HG03108 (cell line): Measurements from ENCODE around the gene PGPEP1.
A peak's percentile ranks its signal among the peaks of the same experiment; 100 is the strongest.
"Not testable (repeated sequence)": the region's sequence is repeated elsewhere in the genome, so short reads cannot be mapped to it uniquely, and the experiment has no call there.

Experiments
- ATAC-seq: cut with Tn5 transposase; IDR thresholded peaks from one replicate; pipeline ENCODE4 v1.9.1; 2021; ENCODE audit warnings: moderate library complexity; ENCODE audit not compliant: unreplicated experiment

Gene PGPEP1

DNA sequence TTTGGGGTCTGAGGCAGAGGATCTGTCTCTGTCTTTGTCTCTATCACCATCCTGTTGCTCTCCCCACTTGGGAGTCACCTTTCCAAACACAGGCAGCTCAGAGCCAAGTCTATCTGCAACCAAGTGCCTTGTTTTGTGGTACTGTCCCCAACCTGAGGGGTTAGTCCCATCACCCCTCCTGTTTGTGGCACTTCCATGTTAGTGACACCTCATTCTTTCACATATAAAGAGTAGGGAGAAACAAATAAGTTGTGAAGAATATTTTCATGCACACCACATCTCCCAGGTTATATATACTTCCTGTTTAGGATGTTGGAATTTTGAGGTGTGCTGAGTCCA is 49.3 kb downstream of the PGPEP1 start:
- ATAC-seq = no peak

DNA sequence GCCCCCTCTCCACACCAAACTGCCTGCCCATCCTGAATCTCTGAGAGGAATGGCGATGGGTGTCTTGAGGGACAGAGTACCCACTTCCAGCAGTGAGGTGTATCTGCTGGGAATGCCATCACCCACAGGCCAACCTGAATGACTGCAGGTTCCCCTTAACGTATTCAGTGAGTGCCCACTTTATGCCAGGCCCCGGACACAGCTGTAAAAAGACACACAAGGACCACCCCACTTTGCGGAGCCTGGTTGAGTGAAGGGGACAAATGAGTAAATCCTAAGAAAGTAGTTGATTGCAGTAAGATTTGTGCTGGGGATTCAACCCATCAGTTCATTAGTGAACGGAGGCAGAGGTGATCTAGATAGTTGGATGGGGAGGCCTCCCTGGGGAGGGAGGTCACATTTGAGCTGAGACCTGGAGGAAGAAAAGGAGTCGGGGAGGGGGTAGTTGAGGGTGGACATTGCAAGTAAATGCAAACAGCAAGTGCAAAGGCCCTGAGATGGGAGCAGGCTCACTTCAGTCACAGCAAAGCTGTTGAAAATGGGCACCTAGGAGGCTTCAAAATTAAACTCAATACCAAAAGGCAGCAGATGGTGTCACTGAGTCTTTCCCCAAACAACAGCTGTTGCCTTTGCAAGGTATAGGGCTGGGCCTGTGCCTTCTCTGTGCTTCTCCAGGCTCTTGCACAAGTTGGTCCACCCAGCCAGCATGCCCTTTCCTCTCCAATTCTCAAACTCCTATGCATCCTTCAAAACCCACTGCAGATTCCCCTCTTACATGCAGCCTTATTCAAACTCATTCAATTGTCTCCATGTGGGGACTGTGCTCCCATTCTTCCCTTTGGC is 49.9 kb downstream of the PGPEP1 start:
- ATAC-seq = no peak

DNA sequence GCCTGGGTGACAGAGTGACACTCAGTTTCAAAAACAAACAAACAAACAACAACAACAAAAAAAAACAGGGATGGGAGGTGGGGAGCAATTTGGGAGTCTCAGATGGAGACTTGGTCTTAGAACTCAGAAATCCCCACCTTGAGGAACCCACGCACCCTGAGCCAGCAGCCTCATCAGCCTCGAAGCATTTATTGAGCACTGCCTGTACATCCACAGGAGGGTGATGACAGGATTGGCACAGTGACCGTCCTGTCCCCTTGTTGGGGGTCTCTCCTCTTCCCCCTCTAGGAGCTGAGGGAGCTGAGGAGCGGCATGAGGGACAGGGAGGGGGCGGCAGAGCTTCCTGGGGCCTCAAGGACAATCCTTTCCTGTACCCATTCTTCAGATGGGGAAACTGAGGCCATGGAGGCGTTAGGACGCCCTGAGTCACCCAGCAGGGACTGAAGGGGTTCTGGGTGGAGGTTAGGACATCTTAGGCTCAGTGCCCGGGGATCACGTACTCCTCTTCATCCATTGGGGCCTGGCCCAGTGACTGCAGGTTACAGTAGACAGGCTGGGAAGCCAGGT is 51.2 kb downstream of the PGPEP1 start:
- ATAC-seq = no peak

DNA sequence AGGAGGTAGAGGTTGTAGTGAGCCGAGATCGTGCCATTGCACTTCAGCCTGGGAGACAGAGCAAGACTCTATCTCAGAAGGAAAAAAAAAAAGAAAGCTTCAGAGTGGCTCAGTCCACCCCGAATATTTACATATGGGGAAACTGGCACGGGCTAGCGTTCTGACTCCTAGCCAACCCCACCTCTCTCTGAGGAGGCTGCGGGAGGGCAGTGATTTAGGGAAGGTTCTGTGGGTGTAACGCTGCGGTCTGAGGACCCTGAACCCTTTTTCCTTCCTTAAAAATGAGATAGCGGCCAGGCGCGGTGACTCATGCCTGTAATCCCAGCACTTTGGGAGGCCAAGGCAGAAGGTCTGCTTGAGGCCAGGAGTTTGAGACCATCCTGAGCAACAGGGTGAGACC is 52.0 kb downstream of the PGPEP1 start:
- no peak for ATAC-seq

DNA sequence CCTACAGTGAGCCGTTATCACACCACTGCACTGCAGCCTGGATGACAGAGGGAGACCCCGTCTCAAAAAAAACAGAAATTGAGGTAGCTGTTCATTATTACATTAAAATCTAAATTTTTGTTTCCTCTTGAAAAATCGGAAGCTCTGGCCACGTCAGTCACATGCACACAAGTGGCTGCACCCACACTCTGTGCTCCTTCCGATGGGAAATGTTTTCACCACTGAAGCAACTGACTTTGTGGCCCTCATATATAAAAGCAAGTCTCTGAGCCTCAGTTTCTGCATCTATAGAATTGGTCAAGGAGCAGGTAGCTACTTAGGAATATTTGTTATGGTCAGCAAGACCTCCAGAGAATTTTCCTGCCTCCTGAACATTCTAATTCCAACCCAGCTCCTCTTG is 52.5 kb downstream of the PGPEP1 start:
- no peak for ATAC-seq

DNA sequence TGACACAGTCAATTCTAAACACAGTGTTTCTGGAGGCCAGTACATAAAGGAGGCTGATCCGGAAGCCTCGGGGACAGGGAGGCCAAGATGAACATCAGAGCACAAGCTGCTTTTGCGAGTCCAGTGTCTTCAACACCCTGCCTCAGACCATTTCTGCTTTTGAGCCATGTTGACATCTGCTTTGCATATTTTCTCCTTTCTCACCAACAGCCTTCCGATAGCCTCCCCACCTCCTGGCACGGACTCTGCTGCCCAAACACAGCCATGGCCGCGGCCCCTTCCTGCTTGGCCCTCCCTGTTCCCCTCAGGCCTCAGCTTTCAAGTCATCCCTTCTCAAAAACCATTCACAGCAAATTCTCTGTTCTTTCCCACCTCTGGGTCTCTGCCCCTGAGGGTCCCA is 53.4 kb downstream of the PGPEP1 start:
- no peak for ATAC-seq

DNA sequence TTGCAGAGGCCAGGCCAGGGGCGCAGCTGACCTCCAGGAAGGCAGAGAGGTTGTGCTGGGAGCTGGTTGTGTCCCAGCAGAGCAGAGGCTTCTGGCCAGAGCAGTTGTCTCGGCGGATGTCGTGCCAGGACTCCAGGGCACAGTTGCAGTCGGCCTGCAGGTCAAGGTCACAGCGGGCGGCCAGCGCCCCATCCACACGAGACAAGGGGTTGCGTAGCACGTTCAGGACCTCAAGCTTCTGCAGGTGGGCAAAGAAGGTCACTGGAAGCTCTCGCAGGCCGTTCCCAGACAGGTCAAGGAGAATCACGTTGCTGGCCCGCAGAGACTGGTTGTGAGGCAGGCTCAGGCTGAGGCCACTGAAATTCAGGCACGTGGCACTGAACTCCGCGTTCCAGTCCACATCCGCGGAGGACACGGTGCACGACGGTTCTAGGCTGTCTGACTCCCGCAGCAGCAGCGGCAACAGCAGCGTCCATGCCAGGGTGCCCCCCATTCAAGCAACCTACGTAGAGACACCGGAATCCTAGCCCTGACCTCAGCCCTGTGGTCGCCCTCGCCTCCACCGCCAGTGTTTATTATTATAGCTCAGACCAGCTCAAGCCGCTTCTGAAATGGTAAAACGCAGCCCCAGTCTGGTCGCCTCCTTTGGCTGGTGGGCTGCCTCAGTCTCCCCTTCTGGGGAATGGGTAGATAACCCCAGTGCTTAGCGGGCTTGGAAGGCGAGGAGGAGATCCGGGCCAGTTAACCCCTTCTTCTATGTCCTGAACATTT is 56.3 kb downstream of the PGPEP1 start:
- ATAC-seq = no peak

DNA sequence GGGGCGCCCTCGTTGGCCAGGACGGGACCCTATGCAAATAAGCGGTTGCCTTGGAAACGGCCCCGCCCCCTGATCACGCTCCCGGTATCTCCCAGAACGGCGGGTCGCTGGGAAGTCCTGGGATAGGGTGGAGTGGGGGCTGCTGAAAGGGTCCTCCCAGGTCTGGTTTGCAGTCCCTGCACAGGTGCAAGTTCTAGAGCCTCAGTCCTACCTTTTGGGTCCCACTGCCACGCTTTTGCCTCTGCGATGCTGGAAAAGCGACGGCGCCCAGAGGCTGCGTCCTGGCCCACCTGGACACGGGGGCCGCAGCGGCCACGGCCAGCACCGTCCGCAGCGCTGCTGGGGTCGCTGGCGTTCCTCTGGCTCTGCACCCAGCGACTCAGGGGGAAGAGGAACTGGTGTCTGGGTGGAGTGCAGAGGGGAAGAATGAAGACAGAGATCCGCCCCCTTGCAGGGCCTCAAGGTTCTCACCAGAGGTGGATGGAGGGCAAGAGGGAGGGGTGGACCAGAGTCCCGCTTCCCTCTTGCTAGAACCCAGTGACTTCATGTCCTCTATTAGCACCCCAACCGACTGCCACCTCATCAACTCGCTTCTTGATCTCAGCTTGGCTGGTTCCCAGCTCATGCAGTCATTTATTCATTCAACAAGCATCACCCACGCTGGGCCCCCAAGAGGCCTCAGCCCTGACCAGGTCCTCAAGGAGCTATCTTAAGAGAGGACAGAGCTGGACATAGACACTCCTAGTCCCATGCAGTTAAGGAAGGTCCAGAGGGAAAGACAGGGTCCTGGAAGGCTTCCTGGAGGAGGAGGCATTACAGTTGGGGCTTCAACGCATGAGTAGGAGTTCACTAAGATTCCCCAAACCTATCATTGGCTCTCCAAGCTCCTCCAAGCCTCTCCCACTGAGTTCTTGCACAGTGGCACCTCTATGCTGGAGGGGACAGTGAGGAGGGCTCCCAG is 57.1 kb downstream of the PGPEP1 start, which contains the start of gene LRRC25:
LRRC25 (minus strand) TSS at position 381 of the 961 bp plus-strand sequence. CDS start 659 bp downstream, outside the sequence.
- no peak for ATAC-seq

DNA sequence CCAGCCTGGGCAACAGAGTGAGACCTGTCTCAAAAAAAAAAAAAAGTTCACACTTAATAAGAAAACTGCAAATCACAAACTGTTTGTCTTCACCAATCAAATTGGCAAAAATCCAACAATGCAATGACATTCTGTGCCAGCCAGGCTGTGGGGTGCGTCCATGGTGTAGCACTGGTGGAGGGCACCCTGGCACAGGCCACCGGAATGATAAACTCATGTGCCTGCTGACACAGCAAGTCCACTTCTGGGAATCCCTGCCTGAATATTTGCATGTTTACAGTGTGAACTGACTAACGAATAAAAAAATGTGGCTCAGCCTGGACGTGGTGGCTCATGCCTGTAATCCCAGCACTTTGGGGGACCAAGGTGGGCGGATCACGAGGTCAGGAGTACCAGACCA is 58.6 kb downstream of the PGPEP1 start:
- ATAC-seq = no peak

DNA sequence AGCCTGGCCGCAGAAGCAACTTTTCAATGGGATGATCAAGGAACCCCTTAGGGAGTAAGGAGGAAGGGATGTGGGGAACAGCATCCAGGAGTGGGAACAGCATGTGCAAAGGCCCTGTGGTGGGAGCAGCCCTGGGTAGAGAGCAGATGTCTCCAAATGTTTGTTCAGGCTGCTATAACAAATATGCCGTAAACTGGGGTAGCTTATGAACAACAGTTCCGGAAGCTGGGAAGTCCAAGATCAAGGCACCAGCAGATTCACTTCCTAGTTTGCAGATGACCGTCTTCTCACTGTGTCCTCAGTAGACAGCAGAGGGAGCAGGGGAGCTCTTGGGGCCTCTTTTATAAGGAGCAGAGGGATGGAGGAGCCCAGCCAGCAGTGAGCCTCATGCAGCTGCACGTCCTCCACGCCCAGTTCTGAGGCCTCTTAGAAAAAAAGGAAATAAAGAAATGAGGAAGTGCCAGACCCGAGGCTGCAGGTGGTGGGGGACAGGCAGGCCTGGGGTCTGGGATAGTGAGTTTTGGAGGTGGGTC is 61.2 kb downstream of the PGPEP1 start:
- peak; percentile 53 for ATAC-seq

DNA sequence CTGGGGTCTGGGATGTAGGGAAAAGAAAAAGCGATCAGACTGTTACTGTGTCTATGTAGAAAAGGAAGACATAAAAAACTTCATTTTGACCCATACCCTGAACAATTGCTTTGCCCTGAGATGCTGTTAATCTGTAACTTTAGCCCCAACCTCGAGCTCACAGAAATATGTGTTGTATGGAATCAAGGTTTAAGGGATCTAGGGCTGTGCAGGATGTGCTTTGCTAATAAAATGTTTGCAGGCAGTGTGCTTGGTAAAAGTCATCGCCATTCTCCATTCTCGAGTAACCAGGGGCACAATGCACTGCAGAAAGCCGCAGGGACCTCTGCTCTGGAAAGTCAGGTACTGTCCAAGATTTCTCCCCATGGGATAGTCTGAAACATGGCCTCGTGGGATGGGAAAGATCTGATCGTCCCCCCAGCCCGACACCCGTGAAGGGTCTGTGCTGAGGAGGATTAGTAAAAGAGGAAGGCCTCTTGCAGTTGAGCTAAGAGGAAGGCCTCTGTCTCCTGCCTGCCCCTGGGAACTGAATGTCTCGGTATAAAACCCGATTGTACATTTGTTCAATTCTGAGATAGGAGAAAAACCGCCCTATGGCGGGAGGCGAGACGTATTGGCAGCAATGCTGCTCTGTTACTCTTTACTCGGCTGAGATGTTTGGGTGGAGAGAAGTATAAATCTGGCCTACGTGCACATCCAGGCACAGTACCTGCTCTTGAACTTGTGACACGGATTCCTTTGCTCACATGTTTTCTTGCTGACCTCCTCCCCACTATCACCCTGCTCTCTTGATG is 62.3 kb downstream of the PGPEP1 start:
- ATAC-seq = not testable (repeated sequence)

DNA sequence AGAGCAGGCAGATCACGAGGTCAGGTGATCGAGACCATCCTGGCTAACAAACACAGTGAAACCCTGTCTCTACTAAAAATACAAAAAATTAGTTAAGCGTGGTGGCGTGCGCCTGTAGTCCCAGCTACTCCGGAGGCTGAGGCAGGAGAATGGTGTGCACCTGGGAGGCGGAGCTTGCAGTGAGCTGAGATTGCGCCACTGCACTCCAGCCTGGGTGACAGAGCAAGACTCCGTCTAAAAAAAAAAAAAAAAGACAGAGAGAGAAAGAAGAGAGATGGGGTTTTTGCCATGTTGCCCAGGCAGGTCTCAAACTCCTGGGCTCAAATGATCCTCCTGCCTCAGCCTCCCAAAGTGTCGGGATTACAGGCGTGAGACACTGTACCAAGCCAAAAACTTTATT is 65.4 kb downstream of the PGPEP1 start:
- ATAC-seq = not testable (repeated sequence)

DNA sequence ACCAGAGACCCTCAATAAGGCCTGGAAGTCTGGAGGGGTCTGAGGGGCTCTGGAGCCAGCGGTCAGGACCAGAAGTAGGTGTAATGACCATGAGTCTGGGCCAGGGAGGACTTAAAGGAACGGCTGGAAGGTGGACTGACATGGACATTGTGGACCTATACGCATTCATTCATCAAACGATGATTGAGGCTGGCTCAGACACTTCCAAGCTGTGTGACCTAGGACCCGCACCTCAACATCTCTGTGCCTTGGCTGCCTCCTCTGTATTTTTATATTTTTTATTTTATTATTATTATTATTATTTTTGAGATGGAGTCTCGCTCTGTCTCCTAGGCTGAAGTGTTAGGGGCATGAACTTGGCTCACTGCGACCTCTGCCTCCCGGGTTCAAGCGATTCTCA is 66.4 kb downstream of the PGPEP1 start:
- no peak for ATAC-seq

DNA sequence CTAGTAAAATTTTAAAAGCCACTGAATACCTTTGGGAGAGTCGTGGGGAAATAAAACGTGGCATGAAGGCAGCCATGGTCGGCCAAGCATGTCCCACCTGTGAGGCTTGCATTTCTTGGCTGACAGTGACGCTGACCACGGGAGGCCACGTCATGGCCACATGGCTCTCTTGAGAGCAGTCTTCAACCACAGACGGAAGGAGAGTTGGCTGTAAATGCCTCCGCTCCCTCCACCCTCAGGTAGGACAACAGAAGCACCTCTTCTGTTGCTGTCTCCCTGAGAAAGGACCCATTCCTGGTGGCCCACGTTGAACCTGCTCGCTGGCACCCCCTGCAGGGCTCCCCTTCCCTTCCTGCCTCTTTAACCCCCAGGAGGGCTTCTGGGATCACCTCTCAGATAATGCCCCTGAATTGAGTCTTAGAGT is 67.7 kb downstream of the PGPEP1 start:
- ATAC-seq = peak; percentile 87

DNA sequence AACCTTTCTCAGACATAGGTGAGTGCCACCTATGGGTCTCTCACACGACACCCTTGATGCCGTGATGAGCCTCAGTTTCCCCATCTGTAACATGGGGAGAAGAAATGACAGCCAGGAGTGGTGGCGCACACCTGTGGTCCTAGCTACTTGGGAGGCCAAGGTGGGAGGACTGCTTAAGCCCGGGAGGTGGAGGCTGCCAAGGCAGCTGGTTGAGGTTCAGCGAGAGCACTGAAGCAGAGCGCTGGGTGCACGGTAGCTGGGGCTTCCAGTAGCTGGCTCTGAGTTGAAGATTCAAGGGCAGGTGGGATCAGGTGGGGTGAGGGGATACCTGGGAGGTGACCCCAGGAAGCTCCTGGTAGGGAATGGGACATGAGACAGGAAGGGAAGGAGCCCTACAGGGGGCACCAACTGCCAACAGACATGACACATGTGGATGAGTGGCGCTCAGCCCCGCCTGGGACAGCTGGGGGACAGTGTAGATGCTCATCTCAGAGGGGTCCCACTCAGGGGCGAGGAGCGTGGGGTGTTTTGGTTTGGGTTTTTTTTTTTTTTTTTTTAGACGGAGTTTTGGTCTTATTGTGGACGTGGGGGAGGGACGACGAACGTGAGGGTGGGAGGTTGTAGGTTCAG is 72.3 kb downstream of the PGPEP1 start:
- no peak for ATAC-seq

DNA sequence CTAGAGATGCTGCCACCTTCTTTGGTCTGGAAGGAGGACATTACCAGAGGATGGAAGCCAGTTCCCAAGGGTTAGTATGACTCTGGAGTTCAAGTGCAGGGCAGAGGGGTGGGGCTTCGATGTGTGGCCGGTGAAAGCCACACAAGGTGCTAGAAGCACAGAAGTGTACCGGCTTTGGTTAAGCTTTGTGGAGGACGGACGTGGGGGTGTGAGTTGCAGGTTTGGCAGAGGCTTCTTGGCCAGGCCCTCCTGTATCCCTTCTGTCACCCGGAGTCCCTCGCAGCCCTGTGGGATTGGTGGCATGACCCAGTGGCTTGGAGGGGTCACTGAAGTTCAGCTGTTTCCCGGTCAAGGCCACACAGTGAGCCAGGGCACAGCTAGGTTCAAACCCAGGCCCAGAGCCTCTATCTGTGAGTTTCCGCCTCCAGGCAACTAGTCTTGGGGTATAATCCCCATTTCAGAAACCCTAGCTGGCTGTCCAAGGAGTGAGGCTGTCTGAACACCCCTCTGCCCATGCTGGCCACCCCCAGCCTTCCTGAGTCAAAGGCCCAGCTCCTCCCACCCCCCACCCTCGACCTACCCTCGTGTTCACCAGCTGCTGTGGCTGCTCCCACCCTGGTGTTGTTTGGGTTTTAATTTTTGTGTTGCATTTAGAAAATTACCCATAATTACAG is 74.2 kb downstream of the PGPEP1 start:
- ATAC-seq = no peak

DNA sequence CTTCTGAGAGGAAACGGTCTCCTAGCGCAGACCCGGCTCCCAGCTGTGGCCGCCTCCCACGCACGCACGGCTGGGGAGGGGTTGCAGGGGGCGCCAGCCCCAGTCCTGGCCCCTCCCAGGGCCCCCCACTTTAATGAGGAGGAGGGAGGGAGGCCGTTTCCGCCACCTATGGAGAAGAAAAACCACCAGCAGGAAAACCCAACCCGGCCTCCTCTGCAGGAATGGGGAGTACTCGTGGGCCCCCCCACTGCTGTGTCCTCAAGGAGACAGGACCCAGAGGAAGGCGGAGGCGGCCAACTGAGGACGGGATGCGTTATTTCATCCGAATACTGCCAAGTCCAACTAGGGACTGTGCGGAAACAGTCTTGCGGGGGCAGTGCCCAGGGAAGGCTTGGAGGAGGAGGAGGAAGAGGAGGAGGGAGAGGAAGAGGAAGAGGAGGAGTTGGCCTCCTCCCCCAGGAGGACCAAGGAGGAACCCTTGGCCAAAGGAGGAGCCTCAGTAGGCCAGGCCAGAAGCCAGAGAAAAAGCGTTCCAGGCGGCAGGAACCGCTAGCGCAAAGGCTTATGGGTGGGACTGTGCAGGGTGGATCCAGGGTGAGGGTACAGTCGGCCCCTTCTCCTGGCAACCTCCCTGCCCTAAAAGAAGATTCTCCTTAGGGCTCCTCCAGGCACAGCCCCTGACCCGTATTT is 74.9 kb downstream of the PGPEP1 start:
- ATAC-seq = no peak

DNA sequence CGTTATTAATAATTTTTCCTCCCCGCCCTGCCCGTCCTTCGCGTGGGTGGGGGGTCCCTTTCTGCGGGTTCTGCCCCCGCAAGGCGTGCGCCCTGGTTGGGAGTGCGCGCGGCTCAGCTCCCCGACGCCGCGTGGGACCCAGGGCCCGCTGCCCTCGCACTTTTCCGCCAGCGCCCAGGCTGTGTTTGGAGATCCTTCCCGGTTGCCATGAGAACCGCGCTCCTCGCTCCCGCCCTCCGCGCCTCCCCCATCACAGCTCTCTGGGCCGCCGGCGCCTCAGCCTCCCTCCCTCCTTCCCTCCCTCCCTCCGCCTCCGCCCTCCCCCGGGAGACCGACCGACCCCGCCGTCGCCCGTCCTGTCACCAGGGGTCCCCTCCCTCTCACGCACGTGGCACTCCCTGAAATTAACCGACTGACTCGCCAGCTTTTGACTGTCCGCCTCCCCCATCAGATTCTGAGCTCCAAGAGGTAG is 76.4 kb downstream of the PGPEP1 start:
- ATAC-seq = no peak
